B cell (primary cell): ENCODE measurements around the gene CHST9.
"Not testable (repeated sequence)": the region's sequence is repeated elsewhere in the genome, so short reads cannot be mapped to it uniquely, and the experiment has no call there.

ENCODE experiments used
- EZH2 ChIP-seq: IDR thresholded peaks from 2 replicates; pipeline ENCODE4 v1.6.1; 2012; ENCODE audit warnings: borderline replicate concordance, low read depth, mild to moderate bottlenecking, moderate library complexity, low read length; ENCODE audit not compliant: insufficient read depth, poor library complexity, severe bottlenecking
- TF ChIP-seq, protein P1 (sequence below): fragments of 200-600 bp; IDR thresholded peaks from one replicate; pipeline ENCODE4 v1.8.0; 2022; ENCODE audit warnings: antibody characterized with exemption, mild to moderate bottlenecking

- TF ChIP-seq, protein P1, sequence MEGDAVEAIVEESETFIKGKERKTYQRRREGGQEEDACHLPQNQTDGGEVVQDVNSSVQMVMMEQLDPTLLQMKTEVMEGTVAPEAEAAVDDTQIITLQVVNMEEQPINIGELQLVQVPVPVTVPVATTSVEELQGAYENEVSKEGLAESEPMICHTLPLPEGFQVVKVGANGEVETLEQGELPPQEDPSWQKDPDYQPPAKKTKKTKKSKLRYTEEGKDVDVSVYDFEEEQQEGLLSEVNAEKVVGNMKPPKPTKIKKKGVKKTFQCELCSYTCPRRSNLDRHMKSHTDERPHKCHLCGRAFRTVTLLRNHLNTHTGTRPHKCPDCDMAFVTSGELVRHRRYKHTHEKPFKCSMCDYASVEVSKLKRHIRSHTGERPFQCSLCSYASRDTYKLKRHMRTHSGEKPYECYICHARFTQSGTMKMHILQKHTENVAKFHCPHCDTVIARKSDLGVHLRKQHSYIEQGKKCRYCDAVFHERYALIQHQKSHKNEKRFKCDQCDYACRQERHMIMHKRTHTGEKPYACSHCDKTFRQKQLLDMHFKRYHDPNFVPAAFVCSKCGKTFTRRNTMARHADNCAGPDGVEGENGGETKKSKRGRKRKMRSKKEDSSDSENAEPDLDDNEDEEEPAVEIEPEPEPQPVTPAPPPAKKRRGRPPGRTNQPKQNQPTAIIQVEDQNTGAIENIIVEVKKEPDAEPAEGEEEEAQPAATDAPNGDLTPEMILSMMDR, result not testable (repeated sequence)
- not testable (repeated sequence) for TF ChIP-seq EZH2
These were observed 47.2 kb upstream of the CHST9 start for GRCh38 chr18:27232355-27232754.
